Transverse colon (tissue), 4 donors: Measurements from ENCODE around the gene C1orf52. TPM values are rescaled to one million over a fixed set of nuclear protein-coding genes. Genes with fewer than 3 reads are reported as not detected.

Experiments used
- small RNA-seq, 4 donors: library from RNA; depleted of rRNA; stranded (forward); fragments of <200 nt; gene quantifications; one replicate each; pipeline ENCODE3, GENCODE V24; 2016
- total RNA-seq, 4 donors: library from RNA; depleted of rRNA; stranded (reverse); fragments of >200 nt; gene quantifications; one replicate each; pipeline ENCODE4 v1.1.0, GENCODE V29; 2016

C1orf52 gene
- total RNA-seq, 4 donors from 2014 or later = 7.4 to 42.6 (median 14.9) TPM

Small RNA genes within 50 kb of the gene (small RNA-seq; reads per million reads assigned to genes)
- gene RF00019 = 0 reads per million in 4 donors

Other genes starting within 250 kb of the C1orf52 start
- 1 to 10 TPM in 2 of 4 donors, not detected in 2; 1.9 to 7.6 TPM for gene MCOLN3, start 211.2 kb downstream of the C1orf52 start, total RNA-seq
- 10 to 100 TPM; 10.1 to 28.8 (median 15.4) TPM for gene SYDE2, start 58.6 kb downstream of the C1orf52 start, total RNA-seq
- gene BCL10, start 17.0 kb upstream of the C1orf52 start, total RNA-seq = 10 to 100 TPM; 34.2 to 65.5 (median 56.5) TPM
- 10 to 100 TPM; 22.4 to 69.4 (median 48.3) TPM for gene DDAH1, start 205.5 kb upstream of the C1orf52 start, total RNA-seq